Esophagus squamous epithelium (tissue), 5 donors: Measurements from ENCODE around the gene SLC24A3. TPM values are rescaled to one million over a fixed set of nuclear protein-coding genes. Genes with fewer than 3 reads are reported as not detected.
"Not testable (repeated sequence)": the region's sequence is repeated elsewhere in the genome, so short reads cannot be mapped to it uniquely, and the experiment has no call there.

ENCODE experiments used
- DNase-seq: peaks from one replicate; lab custom pipeline; 2025; lab: John Stamatoyannopoulos, UW
- H3K27ac ChIP-seq, 4 donors: fragments of 200-600 bp; sonication (generic); one replicate each; pipeline ENCODE4 v1.5.1; 2016 to 2019; ENCODE audit warnings: mild to moderate bottlenecking in 1 of 4
- H3K27me3 ChIP-seq, 4 donors: fragments of 200-600 bp; sonication (generic); 1 replicate in 3 of 4; 2 replicates in 1 of 4; pipeline versions ENCODE4 v1.5.1 to v1.6.0; 2017 to 2021; ENCODE audit warnings: antibody characterized with exemption in 1 of 4
- H3K36me3 ChIP-seq, 3 donors: fragments of 200-600 bp; sonication (generic); one replicate each; pipeline ENCODE4 v1.5.1; 2016 to 2019
- H3K4me1 ChIP-seq, 3 donors: fragments of 200-600 bp; sonication (generic); one replicate each; pipeline ENCODE4 v1.5.1; 2017 to 2019
- H3K4me3 ChIP-seq, 4 donors: fragments of 200-600 bp; sonication (generic); 1 replicate in 3 of 4; 2 replicates in 1 of 4; pipeline ENCODE4 v1.5.1; 2016 to 2019; ENCODE audit warnings: mild to moderate bottlenecking in 2 of 4, moderate library complexity in 1 of 4
- H3K9me3 ChIP-seq, 3 donors: fragments of 200-600 bp; sonication (generic); one replicate each; pipeline ENCODE4 v1.5.1; 2016 to 2019
- CTCF ChIP-seq, 6 experiments: fragments of 450-650 bp in 4 of 6; fragments of 200-600 bp in 2 of 6; sonication (generic) in 2 of 6; IDR thresholded peaks; one replicate each; pipeline ENCODE4 v1.5.1; 2016 to 2019; ENCODE audit warnings: antibody characterized with exemption in 6 of 6, mild to moderate bottlenecking in 4 of 6, moderate library complexity in 4 of 6
- POLR2A ChIP-seq, 4 donors: fragments of 450-650 bp; IDR thresholded peaks; one replicate each; pipeline ENCODE4 v1.6.1; 2017; ENCODE audit warnings: antibody characterized with exemption in 4 of 4, mild to moderate bottlenecking in 4 of 4, moderate library complexity in 3 of 4
- WGBS, 2 donors: methylation state at CpG; one replicate each; pipeline ENCODE4 v1.1.5; 2018; 5-methylcytosine and 5-hydroxymethylcytosine counted together
- intact Hi-C: fragments of 100-400 bp; cut with DNase I; formaldehyde crosslinking; loops from one replicate; pipeline ENCODE4 v1.15.0; 2022
- total RNA-seq, 4 donors: library from RNA; depleted of rRNA; stranded (reverse); fragments of >200 nt; gene quantifications; one replicate each; pipeline ENCODE4 v1.1.0, GENCODE V29; 2016
- donor health status: DM: yes; HTN: yes; CAD: no.

The SLC24A3 gene
- total RNA-seq, 4 donors from 2014 or later = 3.0 to 8.2 (median 6.1) TPM

- no peak for DNase-seq
- 87 to 89% methylated on average over 1 of the region's 1 CpG for WGBS, 2 donors
- Histone ChIP-seq H3K36me3 (no peaks in the 10 kb centered on the region), H3K27ac (no peak overlapping the region), H3K27me3 (no peaks in the 10 kb centered on the region), H3K4me3 (no peak overlapping the region), H3K9me3 (no peaks in the 10 kb centered on the region), H3K4me1 (no peaks in the 10 kb centered on the region)
- no peak for TF ChIP-seq POLR2A (IDR thresholded peaks at IDR 0.05)
- intact Hi-C loops = no loop called here
These were observed 413.0 kb downstream of the SLC24A3 start for GRCh38 chr20:19625426-19625825.

- no peaks in the 10 kb centered on the region for H3K9me3 ChIP-seq
- WGBS, 2 donors = 74 to 77% methylated on average over 5 of the region's 5 CpGs
- no peaks in the 10 kb centered on the region for H3K4me1 ChIP-seq
- H3K27me3 ChIP-seq = no peaks in the 10 kb centered on the region
- no peak overlapping the region for H3K27ac ChIP-seq
- no peaks in the 10 kb centered on the region for H3K36me3 ChIP-seq
- intact Hi-C loops = no loop called here
- H3K4me3 ChIP-seq = no peak overlapping the region
- no peak for DNase-seq
- no peak for TF ChIP-seq POLR2A (IDR thresholded peaks at IDR 0.05)
- TF ChIP-seq CTCF (IDR thresholded peaks at IDR 0.05) = no peak
These were observed 414.5 kb downstream of the SLC24A3 start for GRCh38 chr20:19626896-19627295.

- H3K27me3 ChIP-seq = no peaks in the 10 kb centered on the region
- 71 to 81% methylated on average over 1 to 2 of the region's 2 CpGs for WGBS, 2 donors
- no peaks in the 10 kb centered on the region for H3K36me3 ChIP-seq
- intact Hi-C loops = no loop called here
- H3K4me3 ChIP-seq = no peak overlapping the region
- no peak overlapping the region for H3K27ac ChIP-seq
- no peaks in the 10 kb centered on the region for H3K9me3 ChIP-seq
- no peaks in the 10 kb centered on the region for H3K4me1 ChIP-seq
- DNase-seq = no peak
- no peak for TF ChIP-seq POLR2A (IDR thresholded peaks at IDR 0.05)
- peak; percentile 34 to 70 (median 58) for TF ChIP-seq CTCF (IDR thresholded peaks at IDR 0.05)
These were observed 416.2 kb downstream of the SLC24A3 start for GRCh38 chr20:19628570-19629134.

GRCh38 chr20:19631410-19631809 is 419.0 kb downstream of the SLC24A3 start:
- H3K4me1 ChIP-seq = no peaks in the 10 kb centered on the region
- no peak for TF ChIP-seq POLR2A (IDR thresholded peaks at IDR 0.05)
- no peak for TF ChIP-seq CTCF (IDR thresholded peaks at IDR 0.05)
- 64 to 67% methylated on average over 5 of the region's 5 CpGs for WGBS, 2 donors
- H3K27ac ChIP-seq = no peak overlapping the region
- intact Hi-C loops = no loop called here
- no peak overlapping the region for H3K4me3 ChIP-seq
- H3K9me3 ChIP-seq = no peaks in the 10 kb centered on the region
- H3K36me3 ChIP-seq = no peaks in the 10 kb centered on the region
- DNase-seq = no peak
- no peaks in the 10 kb centered on the region for H3K27me3 ChIP-seq

- 66 to 69% methylated on average over 3 of the region's 3 CpGs for WGBS, 2 donors
- Histone ChIP-seq H3K9me3 (no peaks in the 10 kb centered on the region), H3K4me1 (no peaks in the 10 kb centered on the region), H3K27me3 (no peaks in the 10 kb centered on the region), H3K4me3 (no peak overlapping the region), H3K27ac (no peak overlapping the region), H3K36me3 (no peaks in the 10 kb centered on the region)
- intact Hi-C loops = no loop called here
- TF ChIP-seq POLR2A (IDR thresholded peaks at IDR 0.05) (no peak), CTCF (IDR thresholded peaks at IDR 0.05) (no peak)
- DNase-seq = no peak
These were observed 421.5 kb downstream of the SLC24A3 start for GRCh38 chr20:19633985-19634384.

GRCh38 chr20:19639471-19640045 is 427.1 kb downstream of the SLC24A3 start:
- H3K27me3 ChIP-seq, DNase-seq, intact Hi-C loops, H3K9me3 ChIP-seq, H3K27ac ChIP-seq, H3K36me3 ChIP-seq, H3K4me3 ChIP-seq, H3K4me1 ChIP-seq: not testable (repeated sequence)
- WGBS, 2 donors = 100% methylated on average over 1 of the region's 32 CpGs; no CpG with 5 or more reads in 1 of the 2 donors
